ENCODE results near the gene MCTP1. TPM values are rescaled to one million over a fixed set of nuclear protein-coding genes. Genes with fewer than 3 reads are reported as not detected.

The MCTP1 gene
- total RNA-seq, 1 experiment from 2014 or later: 5.6 TPM

DNA sequence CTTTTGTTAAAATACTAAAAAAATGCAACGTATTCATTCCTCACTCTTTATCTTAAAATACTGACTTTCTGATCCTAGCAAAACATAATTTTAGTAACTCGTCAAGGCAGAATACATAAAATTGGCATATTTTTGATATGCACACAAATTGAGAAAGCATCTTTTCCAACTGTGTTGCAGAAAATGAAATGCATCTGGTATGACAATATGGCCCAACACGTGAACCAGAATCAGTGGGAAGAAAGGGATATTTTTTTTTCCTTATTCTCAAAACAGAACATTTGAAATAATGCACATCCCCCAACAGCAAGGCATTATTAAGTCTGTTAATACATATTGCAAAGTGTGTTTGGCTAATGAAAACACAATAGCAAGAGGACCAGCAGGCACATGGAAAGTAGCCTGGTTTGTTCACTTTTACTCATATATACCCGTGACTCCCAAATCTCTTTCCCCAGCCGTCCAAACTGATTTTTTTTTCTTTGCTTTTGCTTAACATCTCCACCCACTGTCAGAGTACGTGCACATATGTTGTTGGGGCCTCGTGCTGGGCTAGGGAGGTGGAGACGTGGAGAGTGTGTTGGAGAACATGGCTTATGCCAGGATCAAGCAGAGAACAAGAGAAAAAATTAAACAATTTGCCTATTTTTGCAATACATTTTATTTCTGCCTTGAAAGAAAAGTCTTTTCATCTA lies 4.3 kb downstream of the MCTP1 start (continued):
- TF ChIP-seq, protein P1, sequence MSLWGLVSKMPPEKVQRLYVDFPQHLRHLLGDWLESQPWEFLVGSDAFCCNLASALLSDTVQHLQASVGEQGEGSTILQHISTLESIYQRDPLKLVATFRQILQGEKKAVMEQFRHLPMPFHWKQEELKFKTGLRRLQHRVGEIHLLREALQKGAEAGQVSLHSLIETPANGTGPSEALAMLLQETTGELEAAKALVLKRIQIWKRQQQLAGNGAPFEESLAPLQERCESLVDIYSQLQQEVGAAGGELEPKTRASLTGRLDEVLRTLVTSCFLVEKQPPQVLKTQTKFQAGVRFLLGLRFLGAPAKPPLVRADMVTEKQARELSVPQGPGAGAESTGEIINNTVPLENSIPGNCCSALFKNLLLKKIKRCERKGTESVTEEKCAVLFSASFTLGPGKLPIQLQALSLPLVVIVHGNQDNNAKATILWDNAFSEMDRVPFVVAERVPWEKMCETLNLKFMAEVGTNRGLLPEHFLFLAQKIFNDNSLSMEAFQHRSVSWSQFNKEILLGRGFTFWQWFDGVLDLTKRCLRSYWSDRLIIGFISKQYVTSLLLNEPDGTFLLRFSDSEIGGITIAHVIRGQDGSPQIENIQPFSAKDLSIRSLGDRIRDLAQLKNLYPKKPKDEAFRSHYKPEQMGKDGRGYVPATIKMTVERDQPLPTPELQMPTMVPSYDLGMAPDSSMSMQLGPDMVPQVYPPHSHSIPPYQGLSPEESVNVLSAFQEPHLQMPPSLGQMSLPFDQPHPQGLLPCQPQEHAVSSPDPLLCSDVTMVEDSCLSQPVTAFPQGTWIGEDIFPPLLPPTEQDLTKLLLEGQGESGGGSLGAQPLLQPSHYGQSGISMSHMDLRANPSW (CRISPR knock-in tag; conservative IDR thresholded peaks at IDR 0.05; ENCODE audit: low read depth): no peak
- no peak for TF ChIP-seq ELF4 (CRISPR knock-in tag; IDR thresholded peaks at IDR 0.05; ENCODE audit: low read depth)
- no peak for TF ChIP-seq TCF7 (CRISPR knock-in tag; IDR thresholded peaks at IDR 0.05; ENCODE audit: low read depth)
- TF ChIP-seq, protein P2, sequence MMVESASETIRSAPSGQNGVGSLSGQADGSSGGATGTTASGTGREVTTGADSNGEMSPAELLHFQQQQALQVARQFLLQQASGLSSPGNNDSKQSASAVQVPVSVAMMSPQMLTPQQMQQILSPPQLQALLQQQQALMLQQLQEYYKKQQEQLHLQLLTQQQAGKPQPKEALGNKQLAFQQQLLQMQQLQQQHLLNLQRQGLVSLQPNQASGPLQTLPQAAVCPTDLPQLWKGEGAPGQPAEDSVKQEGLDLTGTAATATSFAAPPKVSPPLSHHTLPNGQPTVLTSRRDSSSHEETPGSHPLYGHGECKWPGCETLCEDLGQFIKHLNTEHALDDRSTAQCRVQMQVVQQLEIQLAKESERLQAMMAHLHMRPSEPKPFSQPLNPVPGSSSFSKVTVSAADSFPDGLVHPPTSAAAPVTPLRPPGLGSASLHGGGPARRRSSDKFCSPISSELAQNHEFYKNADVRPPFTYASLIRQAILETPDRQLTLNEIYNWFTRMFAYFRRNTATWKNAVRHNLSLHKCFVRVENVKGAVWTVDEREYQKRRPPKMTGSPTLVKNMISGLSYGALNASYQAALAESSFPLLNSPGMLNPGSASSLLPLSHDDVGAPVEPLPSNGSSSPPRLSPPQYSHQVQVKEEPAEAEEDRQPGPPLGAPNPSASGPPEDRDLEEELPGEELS (CRISPR knock-in tag; IDR thresholded peaks at IDR 0.05): no peak

DNA sequence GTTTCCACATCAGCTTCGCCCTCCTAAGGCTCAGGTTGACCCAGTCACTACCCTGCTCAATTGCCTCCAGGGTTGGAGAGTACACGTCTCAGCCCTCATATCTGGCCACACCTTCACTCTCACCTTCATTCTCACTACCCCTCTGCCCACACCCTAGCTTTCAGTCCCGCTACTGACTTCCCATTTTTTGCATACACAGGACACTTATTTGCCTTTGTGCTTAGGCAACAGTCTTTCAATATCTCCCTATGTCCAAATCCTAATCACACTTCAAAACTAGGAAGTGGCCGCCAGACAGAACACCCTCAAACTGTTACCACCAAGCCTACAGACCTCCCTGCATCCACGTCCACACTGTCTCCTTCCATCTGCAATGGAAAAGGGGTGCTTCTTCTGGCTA lies 10.9 kb downstream of the MCTP1 start:
- CTCF ChIA-PET: no interaction called here
- no peak overlapping the region for H3K4me3 Mint-ChIP-seq
- peaks cover 5% of the 10 kb centered on the region for H3K36me3 Mint-ChIP-seq
- no peak for DNase-seq (ENCODE audit: low spot score)
- POLR2A ChIA-PET: no interaction called here
- no peak for ATAC-seq
- peaks cover 10% of the 10 kb centered on the region for H3K9me3 Mint-ChIP-seq
- H3K27ac Mint-ChIP-seq: no peak overlapping the region
- TF ChIP-seq, protein P3, sequence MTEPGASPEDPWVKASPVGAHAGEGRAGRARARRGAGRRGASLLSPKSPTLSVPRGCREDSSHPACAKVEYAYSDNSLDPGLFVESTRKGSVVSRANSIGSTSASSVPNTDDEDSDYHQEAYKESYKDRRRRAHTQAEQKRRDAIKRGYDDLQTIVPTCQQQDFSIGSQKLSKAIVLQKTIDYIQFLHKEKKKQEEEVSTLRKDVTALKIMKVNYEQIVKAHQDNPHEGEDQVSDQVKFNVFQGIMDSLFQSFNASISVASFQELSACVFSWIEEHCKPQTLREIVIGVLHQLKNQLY (CRISPR knock-in tag; IDR thresholded peaks at IDR 0.05): no peak
- TF ChIP-seq TCF7 (CRISPR knock-in tag; IDR thresholded peaks at IDR 0.05; ENCODE audit: low read depth): no peak
- no peak for TF ChIP-seq ELF4 (CRISPR knock-in tag; IDR thresholded peaks at IDR 0.05; ENCODE audit: low read depth)
- TF ChIP-seq GTF2I (CRISPR knock-in tag; conservative IDR thresholded peaks at IDR 0.05): no peak
- TF ChIP-seq, protein P4, sequence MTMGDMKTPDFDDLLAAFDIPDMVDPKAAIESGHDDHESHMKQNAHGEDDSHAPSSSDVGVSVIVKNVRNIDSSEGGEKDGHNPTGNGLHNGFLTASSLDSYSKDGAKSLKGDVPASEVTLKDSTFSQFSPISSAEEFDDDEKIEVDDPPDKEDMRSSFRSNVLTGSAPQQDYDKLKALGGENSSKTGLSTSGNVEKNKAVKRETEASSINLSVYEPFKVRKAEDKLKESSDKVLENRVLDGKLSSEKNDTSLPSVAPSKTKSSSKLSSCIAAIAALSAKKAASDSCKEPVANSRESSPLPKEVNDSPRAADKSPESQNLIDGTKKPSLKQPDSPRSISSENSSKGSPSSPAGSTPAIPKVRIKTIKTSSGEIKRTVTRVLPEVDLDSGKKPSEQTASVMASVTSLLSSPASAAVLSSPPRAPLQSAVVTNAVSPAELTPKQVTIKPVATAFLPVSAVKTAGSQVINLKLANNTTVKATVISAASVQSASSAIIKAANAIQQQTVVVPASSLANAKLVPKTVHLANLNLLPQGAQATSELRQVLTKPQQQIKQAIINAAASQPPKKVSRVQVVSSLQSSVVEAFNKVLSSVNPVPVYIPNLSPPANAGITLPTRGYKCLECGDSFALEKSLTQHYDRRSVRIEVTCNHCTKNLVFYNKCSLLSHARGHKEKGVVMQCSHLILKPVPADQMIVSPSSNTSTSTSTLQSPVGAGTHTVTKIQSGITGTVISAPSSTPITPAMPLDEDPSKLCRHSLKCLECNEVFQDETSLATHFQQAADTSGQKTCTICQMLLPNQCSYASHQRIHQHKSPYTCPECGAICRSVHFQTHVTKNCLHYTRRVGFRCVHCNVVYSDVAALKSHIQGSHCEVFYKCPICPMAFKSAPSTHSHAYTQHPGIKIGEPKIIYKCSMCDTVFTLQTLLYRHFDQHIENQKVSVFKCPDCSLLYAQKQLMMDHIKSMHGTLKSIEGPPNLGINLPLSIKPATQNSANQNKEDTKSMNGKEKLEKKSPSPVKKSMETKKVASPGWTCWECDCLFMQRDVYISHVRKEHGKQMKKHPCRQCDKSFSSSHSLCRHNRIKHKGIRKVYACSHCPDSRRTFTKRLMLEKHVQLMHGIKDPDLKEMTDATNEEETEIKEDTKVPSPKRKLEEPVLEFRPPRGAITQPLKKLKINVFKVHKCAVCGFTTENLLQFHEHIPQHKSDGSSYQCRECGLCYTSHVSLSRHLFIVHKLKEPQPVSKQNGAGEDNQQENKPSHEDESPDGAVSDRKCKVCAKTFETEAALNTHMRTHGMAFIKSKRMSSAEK (CRISPR knock-in tag; IDR thresholded peaks at IDR 0.05; ENCODE audit: borderline replicate concordance): no peak
- TF ChIP-seq, protein P5, sequence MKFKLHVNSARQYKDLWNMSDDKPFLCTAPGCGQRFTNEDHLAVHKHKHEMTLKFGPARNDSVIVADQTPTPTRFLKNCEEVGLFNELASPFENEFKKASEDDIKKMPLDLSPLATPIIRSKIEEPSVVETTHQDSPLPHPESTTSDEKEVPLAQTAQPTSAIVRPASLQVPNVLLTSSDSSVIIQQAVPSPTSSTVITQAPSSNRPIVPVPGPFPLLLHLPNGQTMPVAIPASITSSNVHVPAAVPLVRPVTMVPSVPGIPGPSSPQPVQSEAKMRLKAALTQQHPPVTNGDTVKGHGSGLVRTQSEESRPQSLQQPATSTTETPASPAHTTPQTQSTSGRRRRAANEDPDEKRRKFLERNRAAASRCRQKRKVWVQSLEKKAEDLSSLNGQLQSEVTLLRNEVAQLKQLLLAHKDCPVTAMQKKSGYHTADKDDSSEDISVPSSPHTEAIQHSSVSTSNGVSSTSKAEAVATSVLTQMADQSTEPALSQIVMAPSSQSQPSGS (CRISPR knock-in tag; IDR thresholded peaks at IDR 0.05; ENCODE audit: borderline replicate concordance, low read depth): no peak
- TF ChIP-seq EMX1 (CRISPR knock-in tag; IDR thresholded peaks at IDR 0.05): no peak
- no peak for TF ChIP-seq ZNF263 (CRISPR knock-in tag; IDR thresholded peaks at IDR 0.05; ENCODE audit: low read depth)
- no peak for TF ChIP-seq ZNF138 (CRISPR knock-in tag; conservative IDR thresholded peaks at IDR 0.05)
- no peak for TF ChIP-seq ZBTB21 (CRISPR knock-in tag; IDR thresholded peaks at IDR 0.05; ENCODE audit: borderline replicate concordance)
- no peak for TF ChIP-seq ZNF671 (CRISPR knock-in tag; IDR thresholded peaks at IDR 0.05)
- no peaks in the 10 kb centered on the region; the same call in 1 of the 2 replicates for H3K27me3 Mint-ChIP-seq (ENCODE audit: low read depth)
- peaks cover 9% of the 10 kb centered on the region; the same call in 1 of the 2 replicates for H3K4me1 Mint-ChIP-seq

Measured in WTC11 (cell line).